HG03575 (cell line): ENCODE results near the gene PROKR2.

ENCODE experiments used
- ATAC-seq: cut with Tn5 transposase; IDR thresholded peaks from one replicate; pipeline ENCODE4 v1.9.1; 2021; ENCODE audit not compliant: unreplicated experiment, insufficient number of reproducible peaks, low FRiP score; ENCODE audit errors: extremely low read depth

The PROKR2 gene

GRCh38 chr20:5316188-5317158, at the start of gene PROKR2:
Gene PROKR2, minus strand, starts transcription at chr20:5316954. Its CDS starts 2,585 bp downstream, at chr20:5314369.
- ATAC-seq = no peak

- ATAC-seq = no peak
Observed at GRCh38 chr20:5364997-5365597, 48.3 kb upstream of the PROKR2 start.

GRCh38 chr20:5364136-5364821, 47.5 kb upstream of the PROKR2 start:
- no peak for ATAC-seq

GRCh38 chr20:5362771-5363170, 46.0 kb upstream of the PROKR2 start:
- ATAC-seq = no peak

GRCh38 chr20:5361176-5361575, 44.4 kb upstream of the PROKR2 start:
- ATAC-seq = no peak

GRCh38 chr20:5357946-5358345, 41.2 kb upstream of the PROKR2 start:
- ATAC-seq = no peak

- no peak for ATAC-seq
Observed at GRCh38 chr20:5356941-5357340, 40.2 kb upstream of the PROKR2 start.

- no peak for ATAC-seq
Observed at GRCh38 chr20:5354901-5355300, 38.1 kb upstream of the PROKR2 start.

GRCh38 chr20:5353624-5354496, 37.1 kb upstream of the PROKR2 start:
- no peak for ATAC-seq

- no peak for ATAC-seq
Observed at GRCh38 chr20:5349448-5349847, 32.7 kb upstream of the PROKR2 start.

- ATAC-seq = no peak
Observed at GRCh38 chr20:5342021-5342420, 25.3 kb upstream of the PROKR2 start.

- ATAC-seq = no peak
Observed at GRCh38 chr20:5331340-5331739, 14.6 kb upstream of the PROKR2 start.

GRCh38 chr20:5328268-5328667, 11.5 kb upstream of the PROKR2 start:
- no peak for ATAC-seq

- no peak for ATAC-seq
Observed at GRCh38 chr20:5327356-5327755, 10.6 kb upstream of the PROKR2 start.

- ATAC-seq = no peak
Observed at GRCh38 chr20:5315807-5316187, 957 bp downstream of the PROKR2 start.

- no peak for ATAC-seq
Observed at GRCh38 chr20:5313916-5314315, 2.8 kb downstream of the PROKR2 start.

- no peak for ATAC-seq
Observed at GRCh38 chr20:5312518-5312917, 4.2 kb downstream of the PROKR2 start.

GRCh38 chr20:5309971-5310370, 6.8 kb downstream of the PROKR2 start:
- no peak for ATAC-seq

- ATAC-seq = no peak
Observed at GRCh38 chr20:5298811-5299210, 17.9 kb downstream of the PROKR2 start.
